Ishikawa (cell line): ENCODE results near the gene FBXW5.

Source experiments
- CEBPB ChIP-seq: IDR thresholded peaks from 2 replicates; pipeline ENCODE4 v1.6.1; 2012
- CREB1 ChIP-seq: IDR thresholded peaks from 2 replicates; pipeline ENCODE4 v1.6.1; 2012; ENCODE audit warnings: low read depth
- EGR1 ChIP-seq: IDR thresholded peaks from 2 replicates; pipeline ENCODE4 v1.6.1; 2012
- EP300 ChIP-seq: IDR thresholded peaks from 2 replicates; pipeline ENCODE4 v1.6.1; 2012; ENCODE audit warnings: borderline replicate concordance
- FOXM1 ChIP-seq: IDR thresholded peaks from 2 replicates; pipeline ENCODE4 v1.6.1; 2012; ENCODE audit warnings: low read depth, borderline replicate concordance
- NFIC ChIP-seq: IDR thresholded peaks from 2 replicates; pipeline ENCODE4 v1.6.1; 2012
- RAD21 ChIP-seq: IDR thresholded peaks from 2 replicates; pipeline ENCODE4 v1.6.1; 2012; ENCODE audit warnings: low read depth
- TAF1 ChIP-seq: IDR thresholded peaks from 2 replicates; pipeline ENCODE4 v1.6.1; 2012; ENCODE audit warnings: low read depth, mild to moderate bottlenecking
- TCF12 ChIP-seq: IDR thresholded peaks from 2 replicates; pipeline ENCODE4 v1.6.1; 2012; ENCODE audit warnings: low read depth
- TEAD4 ChIP-seq: IDR thresholded peaks from 2 replicates; pipeline ENCODE4 v1.6.1; 2012
- YY1 ChIP-seq: IDR thresholded peaks from 2 replicates; pipeline ENCODE4 v1.6.1; 2012; ENCODE audit warnings: low read depth
- ZBTB7A ChIP-seq: IDR thresholded peaks from 2 replicates; pipeline ENCODE4 v1.6.1; 2012; ENCODE audit warnings: low read depth
- TF ChIP-seq, protein P1 (sequence below): IDR thresholded peaks from 2 replicates; pipeline ENCODE4 v1.6.1; 2012
- TF ChIP-seq, protein P2 (sequence below): IDR thresholded peaks from 2 replicates; pipeline ENCODE4 v1.6.1; 2012
- TF ChIP-seq, protein P3 (sequence below): IDR thresholded peaks from 2 replicates; pipeline ENCODE4 v1.6.1; 2012; ENCODE audit warnings: low read depth, mild to moderate bottlenecking

The FBXW5 gene

DNA sequence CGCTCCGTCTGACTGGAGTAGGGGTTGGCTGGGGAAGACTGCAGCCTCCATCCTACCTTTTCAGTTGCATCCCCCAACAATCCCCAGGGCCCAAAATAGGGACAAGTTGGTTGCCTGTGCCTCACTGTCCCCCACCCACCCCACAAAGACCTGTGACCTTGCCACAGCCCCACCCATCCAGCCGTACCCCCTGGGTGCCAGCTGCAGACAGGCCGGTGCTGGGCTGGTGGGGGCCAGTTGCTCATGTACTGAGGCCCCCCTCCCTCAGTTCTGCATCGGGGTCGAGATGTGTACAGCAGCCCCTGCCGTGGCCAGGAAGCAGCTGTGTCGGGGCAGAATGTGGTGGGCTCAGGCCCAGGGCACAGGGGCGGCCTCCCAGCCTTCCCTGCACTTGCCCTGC, 38.6 kb upstream of the FBXW5 start:
- TF ChIP-seq TEAD4 (no peak), YY1 (no peak), TAF1 (no peak), NFIC (no peak), CREB1 (no peak), CEBPB (no peak), FOXM1 (no peak), TCF12 (no peak), RAD21 (no peak), EGR1 (no peak), ZBTB7A (no peak)
- TF ChIP-seq, protein P1, sequence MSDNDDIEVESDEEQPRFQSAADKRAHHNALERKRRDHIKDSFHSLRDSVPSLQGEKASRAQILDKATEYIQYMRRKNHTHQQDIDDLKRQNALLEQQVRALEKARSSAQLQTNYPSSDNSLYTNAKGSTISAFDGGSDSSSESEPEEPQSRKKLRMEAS: no peak
- TF ChIP-seq, protein P2, sequence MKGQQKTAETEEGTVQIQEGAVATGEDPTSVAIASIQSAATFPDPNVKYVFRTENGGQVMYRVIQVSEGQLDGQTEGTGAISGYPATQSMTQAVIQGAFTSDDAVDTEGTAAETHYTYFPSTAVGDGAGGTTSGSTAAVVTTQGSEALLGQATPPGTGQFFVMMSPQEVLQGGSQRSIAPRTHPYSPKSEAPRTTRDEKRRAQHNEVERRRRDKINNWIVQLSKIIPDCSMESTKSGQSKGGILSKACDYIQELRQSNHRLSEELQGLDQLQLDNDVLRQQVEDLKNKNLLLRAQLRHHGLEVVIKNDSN: no peak

DNA sequence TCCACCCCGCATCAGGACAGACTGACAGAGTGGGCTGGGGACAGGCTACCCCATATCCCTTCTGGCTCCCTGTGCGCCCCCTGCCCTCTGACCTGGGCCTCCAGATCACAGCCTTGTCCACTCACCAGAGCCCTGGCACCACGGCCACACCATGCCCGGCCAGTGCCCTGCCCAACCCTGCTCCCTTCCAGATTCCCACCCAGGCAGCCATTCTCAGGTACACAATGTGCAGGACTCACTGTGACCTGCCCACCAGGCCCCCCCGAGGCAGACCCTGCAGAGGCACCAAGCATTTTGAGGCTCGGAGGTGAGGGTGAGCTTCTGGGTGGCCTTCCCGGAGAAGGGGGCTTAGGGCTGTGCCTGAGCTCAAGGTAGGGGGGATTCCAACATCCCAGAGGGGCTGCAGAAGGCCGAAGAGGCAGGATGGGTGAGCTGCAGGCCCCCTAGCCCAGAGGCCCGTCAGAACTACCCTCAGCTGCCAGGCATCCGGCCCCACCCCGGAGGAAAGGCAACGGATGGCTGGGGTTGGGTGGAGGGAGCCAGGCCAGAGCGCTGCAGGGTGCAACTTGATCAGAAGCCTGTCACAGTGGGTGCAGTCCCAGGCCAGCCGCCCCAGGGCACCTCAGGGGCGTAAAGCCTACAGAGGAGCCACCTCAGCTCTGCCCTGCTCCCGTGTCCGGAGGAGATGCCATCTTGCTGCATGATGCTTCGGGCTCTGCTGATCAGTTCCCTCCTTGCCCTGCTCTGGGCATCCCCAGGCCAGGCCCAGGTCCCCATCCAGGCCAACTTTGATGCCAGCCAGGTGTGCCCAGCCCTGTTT, 37.9 kb upstream of the FBXW5 start, which contains the start of gene LCNL1:
TSS of gene LCNL1 (plus strand) at position 762 of the 820 bp plus-strand sequence. CDS start 594 bp downstream, outside the sequence.
- TF ChIP-seq TEAD4 (no peak), YY1 (no peak), EGR1 (no peak), NFIC (no peak), RAD21 (no peak), TAF1 (no peak), FOXM1 (no peak), EP300 (no peak), TCF12 (no peak), CEBPB (no peak), ZBTB7A (no peak), CREB1 (no peak)
- TF ChIP-seq, protein P2: no peak
- TF ChIP-seq, protein P3, sequence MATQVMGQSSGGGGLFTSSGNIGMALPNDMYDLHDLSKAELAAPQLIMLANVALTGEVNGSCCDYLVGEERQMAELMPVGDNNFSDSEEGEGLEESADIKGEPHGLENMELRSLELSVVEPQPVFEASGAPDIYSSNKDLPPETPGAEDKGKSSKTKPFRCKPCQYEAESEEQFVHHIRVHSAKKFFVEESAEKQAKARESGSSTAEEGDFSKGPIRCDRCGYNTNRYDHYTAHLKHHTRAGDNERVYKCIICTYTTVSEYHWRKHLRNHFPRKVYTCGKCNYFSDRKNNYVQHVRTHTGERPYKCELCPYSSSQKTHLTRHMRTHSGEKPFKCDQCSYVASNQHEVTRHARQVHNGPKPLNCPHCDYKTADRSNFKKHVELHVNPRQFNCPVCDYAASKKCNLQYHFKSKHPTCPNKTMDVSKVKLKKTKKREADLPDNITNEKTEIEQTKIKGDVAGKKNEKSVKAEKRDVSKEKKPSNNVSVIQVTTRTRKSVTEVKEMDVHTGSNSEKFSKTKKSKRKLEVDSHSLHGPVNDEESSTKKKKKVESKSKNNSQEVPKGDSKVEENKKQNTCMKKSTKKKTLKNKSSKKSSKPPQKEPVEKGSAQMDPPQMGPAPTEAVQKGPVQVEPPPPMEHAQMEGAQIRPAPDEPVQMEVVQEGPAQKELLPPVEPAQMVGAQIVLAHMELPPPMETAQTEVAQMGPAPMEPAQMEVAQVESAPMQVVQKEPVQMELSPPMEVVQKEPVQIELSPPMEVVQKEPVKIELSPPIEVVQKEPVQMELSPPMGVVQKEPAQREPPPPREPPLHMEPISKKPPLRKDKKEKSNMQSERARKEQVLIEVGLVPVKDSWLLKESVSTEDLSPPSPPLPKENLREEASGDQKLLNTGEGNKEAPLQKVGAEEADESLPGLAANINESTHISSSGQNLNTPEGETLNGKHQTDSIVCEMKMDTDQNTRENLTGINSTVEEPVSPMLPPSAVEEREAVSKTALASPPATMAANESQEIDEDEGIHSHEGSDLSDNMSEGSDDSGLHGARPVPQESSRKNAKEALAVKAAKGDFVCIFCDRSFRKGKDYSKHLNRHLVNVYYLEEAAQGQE: no peak
- TF ChIP-seq, protein P1: no peak

DNA sequence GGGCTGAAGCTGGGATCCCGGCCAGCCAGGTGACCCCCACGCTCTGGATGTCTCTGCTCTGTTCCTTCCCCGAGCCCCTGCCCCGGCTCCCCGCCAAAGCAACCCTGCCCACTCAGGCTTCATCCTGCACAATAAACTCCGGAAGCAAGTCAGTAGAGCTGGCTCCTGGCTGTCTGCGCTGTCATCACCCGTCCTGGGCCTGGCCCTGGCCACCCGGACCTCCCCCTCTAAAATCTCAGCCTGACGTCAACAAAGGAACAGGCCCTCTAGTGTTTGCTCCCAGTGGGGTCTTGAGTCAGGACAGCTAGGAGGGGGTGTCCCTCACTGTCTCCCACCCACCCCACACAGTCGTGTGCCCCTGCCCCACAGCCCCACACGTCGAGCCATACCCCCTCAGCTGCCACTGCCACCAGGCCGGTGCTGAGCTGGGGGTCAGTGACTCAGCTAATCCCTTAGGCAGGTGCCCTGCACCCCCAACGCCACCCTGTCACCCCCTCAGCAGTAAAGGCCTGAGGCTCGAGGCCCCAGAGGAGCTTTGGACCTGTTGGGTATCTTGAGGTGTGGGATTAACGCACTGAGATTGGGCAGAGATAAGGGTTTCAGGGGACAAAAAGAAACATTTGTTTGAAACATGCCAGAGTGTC, 37.2 kb upstream of the FBXW5 start:
- no peak for TF ChIP-seq TEAD4
- no peak for TF ChIP-seq RAD21
- no peak for TF ChIP-seq TCF12
- no peak for TF ChIP-seq ZBTB7A
- TF ChIP-seq YY1: no peak
- TF ChIP-seq CEBPB: no peak
- TF ChIP-seq CREB1: no peak
- TF ChIP-seq NFIC: no peak
- TF ChIP-seq, protein P2: no peak
- no peak for TF ChIP-seq FOXM1
- no peak for TF ChIP-seq TAF1
- TF ChIP-seq, protein P1: no peak
- TF ChIP-seq, protein P3: no peak

DNA sequence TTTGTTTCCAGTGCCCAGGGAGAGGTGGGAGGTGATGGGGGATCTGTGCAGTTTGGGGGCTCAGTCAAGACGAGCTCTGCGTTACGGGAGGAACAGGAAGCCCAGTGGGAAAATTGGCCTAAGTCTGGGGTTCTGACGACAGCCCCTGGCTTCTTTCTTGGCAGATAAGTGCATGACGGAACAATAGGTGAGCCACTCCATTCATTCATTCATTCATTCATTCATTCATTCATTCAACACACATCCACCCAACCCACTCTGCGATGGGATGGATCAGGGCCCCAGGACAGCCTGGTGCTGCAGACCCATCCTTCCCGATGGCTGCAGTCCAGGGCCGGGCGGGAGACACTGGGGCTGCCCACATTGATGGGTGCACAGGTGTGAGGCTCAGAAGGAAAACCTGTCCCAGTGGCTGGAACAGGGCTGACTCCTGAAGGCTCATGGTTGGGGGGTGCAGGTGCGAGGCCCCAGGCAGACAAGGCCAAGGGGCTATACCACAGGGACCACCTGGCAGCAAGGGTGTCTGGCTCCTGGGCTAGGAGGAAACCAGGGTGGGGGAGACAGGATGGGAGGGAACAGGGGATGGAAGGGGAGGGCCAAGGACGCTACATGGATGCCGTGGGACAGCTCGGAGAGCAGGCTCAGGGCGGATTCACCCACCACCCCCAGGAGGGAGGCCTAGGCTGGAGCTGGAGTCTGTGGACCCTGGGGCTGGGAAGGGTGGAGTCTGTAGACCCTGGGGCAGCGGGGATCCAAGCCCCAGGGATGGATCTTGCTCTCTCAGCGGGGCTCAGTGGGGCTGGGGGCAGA, 36.3 kb upstream of the FBXW5 start:
- TF ChIP-seq EP300 (no peak), NFIC (no peak), YY1 (no peak), TCF12 (no peak), FOXM1 (no peak), CEBPB (no peak), TAF1 (no peak), TEAD4 (no peak), CREB1 (no peak), EGR1 (no peak), RAD21 (no peak), ZBTB7A (no peak)
- TF ChIP-seq, protein P2: no peak
- TF ChIP-seq, protein P3: no peak
- TF ChIP-seq, protein P1: no peak
